Melanocyte of skin (primary cell): ENCODE results near the gene CLTA. TPM values are rescaled to one million over a fixed set of nuclear protein-coding genes. Genes with fewer than 3 reads are reported as not detected.

Source experiments
- total RNA-seq, 2 donors: library from RNA; depleted of rRNA; stranded (reverse); fragments of >200 nt; gene quantifications; 2 replicates each; pipeline ENCODE4 v1.2.3, GENCODE V29; 2012

CLTA gene, protein sequence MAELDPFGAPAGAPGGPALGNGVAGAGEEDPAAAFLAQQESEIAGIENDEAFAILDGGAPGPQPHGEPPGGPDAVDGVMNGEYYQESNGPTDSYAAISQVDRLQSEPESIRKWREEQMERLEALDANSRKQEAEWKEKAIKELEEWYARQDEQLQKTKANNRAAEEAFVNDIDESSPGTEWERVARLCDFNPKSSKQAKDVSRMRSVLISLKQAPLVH
- 100 to 1,000 TPM; 147 to 262 TPM for total RNA-seq

DNA sequence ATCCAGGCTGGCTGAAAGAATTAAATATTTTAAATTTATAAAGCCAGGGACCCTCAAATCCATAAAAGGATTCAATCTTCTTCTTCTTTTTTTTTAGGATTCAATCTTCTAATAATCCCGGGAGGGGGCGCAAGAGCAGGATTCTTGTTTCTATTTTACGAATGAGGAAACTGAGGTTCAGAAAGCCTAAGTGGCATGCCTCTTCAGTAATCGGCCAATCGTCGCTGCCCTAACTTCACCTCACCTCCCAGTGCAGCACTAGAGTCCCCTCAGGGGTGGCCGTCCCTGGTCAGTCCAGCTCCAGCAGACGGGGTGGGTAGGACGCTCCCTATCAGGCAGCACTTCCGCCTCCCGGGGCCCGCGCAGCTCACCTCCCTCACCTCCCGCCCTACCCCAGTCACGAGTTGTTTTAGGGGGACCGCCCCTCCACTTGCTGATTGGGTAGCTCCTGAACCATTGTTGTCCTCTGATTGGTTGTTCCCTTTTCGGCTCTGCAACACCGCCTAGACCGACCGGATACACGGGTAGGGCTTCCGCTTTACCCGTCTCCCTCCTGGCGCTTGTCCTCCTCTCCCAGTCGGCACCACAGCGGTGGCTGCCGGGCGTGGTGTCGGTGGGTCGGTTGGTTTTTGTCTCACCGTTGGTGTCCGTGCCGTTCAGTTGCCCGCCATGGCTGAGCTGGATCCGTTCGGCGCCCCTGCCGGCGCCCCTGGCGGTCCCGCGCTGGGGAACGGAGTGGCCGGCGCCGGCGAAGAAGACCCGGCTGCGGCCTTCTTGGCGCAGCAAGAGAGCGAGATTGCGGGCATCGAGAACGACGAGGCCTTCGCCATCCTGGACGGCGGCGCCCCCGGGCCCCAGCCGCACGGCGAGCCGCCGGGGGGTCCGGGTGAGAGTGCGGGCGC lies at the start of gene CLTA:
CLTA (plus strand) TSS at position 534 of the 902 bp plus-strand sequence; CDS start at position 670, 136 bp downstream.

DNA sequence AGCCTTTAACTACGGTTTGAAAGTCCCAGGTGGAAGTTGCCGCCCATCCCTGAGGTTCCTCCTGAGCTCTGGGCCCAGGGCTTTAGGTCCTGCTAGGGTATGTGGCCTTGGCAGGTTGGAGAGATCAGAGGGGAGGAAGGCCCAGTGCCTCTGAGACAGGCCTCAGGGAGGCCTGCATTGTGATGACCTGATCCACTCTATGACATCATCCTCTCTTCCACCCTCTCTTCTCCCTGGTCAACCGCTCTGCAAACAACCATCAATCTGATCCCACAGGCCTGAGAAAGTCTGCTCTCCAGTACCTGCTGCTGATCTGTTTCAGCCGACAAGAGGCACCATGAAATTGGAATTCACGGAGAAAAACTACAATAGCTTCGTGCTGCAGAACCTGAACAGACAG lies 21.6 kb upstream of the CLTA start, which contains the start of gene CCIN:
CCIN (plus strand) TSS at position 223 of the 400 bp plus-strand sequence; CDS start at position 338, 115 bp downstream.

DNA sequence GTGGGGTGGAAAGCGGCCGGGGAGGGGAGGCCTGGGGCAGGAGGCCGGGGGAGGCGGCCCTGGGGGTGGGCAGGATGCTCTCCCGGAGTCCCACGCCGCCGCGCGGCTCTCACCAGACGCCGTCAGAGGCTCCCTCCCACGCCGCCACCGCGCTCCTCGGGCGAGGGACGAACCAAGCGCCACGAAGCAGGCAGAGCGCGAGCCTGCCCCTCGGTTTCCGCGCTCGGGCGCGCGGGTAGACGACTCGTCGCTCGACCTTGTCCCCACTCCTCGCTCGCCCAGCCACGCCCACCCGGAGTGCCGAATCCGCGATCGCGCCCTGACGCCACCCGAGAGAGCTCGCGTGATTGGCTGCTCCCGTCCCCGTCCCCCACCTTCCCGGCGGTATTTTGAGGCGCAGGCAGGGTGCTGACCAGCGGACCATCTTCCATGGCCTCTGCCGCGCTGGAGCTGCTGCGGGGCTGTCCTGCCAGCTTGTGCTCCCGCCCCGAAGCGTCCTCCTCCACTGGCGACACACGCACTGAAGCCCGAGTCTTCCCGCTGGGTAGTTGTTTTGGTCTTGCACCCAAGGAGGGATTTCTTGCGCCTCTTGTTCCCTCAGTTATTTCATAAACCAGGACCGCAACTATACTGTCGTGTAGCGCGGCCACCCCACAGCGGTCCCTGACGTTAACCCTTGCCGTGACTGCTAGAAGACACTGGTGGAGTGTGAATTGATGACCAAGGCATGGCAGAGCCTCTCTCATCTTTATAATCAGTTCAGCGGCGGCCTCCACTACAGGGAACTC lies 67.7 kb downstream of the CLTA start, which contains the start of gene GNE:
GNE (minus strand) TSS at position 241 of the 788 bp plus-strand sequence. CDS start 9,093 bp downstream, outside the sequence.

Other genes starting within 250 kb of the CLTA start
- gene OR2S2, start 232.8 kb upstream of the CLTA start, total RNA-seq = not detected
- gene RECK, start 154.0 kb upstream of the CLTA start, total RNA-seq = 1 to 10 TPM; 3.8 to 5.7 TPM
- gene GLIPR2, start 54.2 kb upstream of the CLTA start, total RNA-seq = 1 to 10 TPM; 2.0 to 10.0 TPM
- not detected for gene CCIN, start 21.5 kb upstream of the CLTA start, total RNA-seq
- 10 to 100 TPM; 31.7 to 39.6 TPM for gene GNE, start 67.5 kb downstream of the CLTA start, total RNA-seq
- gene RNF38, start 209.3 kb downstream of the CLTA start, total RNA-seq = 10 to 100 TPM; 14.8 to 18.0 TPM